ENCODE results near the gene CEBPG. TPM values are rescaled to one million over a fixed set of nuclear protein-coding genes. Genes with fewer than 3 reads are reported as not detected.

The CEBPG gene
- total and polyA plus RNA-seq, 9 of the 15 experiments (the other 6 are each of a cell fraction or from before 2014, with no cell fraction given): 9.5 to 34.9 (median 30.9) TPM

DNA sequence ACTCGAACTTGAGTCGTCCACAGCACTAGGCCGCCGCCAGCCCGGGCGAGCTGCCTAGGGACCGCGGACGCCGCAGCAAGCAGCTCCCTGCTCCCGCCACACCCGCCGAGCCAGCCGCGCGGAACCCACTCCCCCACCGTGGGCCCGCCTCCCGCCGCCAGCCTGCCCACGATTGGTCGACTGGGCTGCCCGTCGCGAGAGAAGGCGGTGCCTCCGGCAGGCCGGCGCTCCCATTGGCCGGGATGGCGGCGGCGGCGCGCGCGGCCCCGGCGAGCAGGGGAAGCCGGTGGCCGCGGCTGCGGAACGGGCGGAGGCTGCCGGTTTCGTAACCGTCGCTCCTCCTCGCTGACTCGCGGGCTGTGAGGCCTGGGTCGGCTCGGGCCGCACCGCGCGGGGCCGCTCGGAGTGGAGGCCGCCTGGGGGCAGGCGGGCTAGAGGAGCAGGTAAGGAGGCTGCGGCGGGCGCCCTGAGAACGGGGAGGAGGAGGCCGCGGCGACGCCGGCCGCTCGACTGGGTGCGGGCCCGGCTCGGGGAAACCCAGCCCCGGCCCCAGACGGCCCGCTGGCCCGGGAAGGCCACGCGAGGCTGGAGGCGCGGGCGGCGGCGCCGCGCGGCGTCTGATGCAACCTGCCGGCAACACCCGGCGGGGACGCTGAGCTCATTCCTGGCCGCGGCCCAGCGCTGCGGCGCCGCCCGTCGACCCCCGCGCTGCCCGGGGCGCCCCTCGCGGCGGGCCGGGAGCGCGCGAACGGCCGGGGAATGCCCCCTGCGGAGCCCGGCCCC lies at the start of gene CEBPG (continued):
- TF ChIP-seq ZNF282 (CRISPR knock-in tag; IDR thresholded peaks at IDR 0.05): no peak
- no peak for TF ChIP-seq ZNF511 (CRISPR knock-in tag; IDR thresholded peaks at IDR 0.05)
- TF ChIP-seq, protein P1, sequence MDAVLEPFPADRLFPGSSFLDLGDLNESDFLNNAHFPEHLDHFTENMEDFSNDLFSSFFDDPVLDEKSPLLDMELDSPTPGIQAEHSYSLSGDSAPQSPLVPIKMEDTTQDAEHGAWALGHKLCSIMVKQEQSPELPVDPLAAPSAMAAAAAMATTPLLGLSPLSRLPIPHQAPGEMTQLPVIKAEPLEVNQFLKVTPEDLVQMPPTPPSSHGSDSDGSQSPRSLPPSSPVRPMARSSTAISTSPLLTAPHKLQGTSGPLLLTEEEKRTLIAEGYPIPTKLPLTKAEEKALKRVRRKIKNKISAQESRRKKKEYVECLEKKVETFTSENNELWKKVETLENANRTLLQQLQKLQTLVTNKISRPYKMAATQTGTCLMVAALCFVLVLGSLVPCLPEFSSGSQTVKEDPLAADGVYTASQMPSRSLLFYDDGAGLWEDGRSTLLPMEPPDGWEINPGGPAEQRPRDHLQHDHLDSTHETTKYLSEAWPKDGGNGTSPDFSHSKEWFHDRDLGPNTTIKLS (IDR thresholded peaks at IDR 0.05; ENCODE audit: borderline replicate concordance, low read depth): peak; percentile 85
- TF ChIP-seq ZMIZ1 (IDR thresholded peaks at IDR 0.05; ENCODE audit: low read depth in 2 of 2, low read length in 2 of 2): no peak
- no peak for TF ChIP-seq TFAM (CRISPR knock-in tag; conservative IDR thresholded peaks at IDR 0.05)
- TF ChIP-seq ESRRA (IDR thresholded peaks at IDR 0.05; ENCODE audit: borderline replicate concordance, low read depth): 0 out of 2 replicates have a peak, but pooled peaks have one; percentile 11
- TF ChIP-seq, protein P2, sequence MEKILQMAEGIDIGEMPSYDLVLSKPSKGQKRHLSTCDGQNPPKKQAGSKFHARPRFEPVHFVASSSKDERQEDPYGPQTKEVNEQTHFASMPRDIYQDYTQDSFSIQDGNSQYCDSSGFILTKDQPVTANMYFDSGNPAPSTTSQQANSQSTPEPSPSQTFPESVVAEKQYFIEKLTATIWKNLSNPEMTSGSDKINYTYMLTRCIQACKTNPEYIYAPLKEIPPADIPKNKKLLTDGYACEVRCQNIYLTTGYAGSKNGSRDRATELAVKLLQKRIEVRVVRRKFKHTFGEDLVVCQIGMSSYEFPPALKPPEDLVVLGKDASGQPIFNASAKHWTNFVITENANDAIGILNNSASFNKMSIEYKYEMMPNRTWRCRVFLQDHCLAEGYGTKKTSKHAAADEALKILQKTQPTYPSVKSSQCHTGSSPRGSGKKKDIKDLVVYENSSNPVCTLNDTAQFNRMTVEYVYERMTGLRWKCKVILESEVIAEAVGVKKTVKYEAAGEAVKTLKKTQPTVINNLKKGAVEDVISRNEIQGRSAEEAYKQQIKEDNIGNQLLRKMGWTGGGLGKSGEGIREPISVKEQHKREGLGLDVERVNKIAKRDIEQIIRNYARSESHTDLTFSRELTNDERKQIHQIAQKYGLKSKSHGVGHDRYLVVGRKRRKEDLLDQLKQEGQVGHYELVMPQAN (IDR thresholded peaks at IDR 0.05; ENCODE audit: borderline replicate concordance): no peak
- no peak for TF ChIP-seq ZNF695 (CRISPR knock-in tag; IDR thresholded peaks at IDR 0.05)
- no peak for TF ChIP-seq E2F3 (CRISPR knock-in tag; IDR thresholded peaks at IDR 0.05)
- TF ChIP-seq ZFP36 (IDR thresholded peaks at IDR 0.05; ENCODE audit: low read depth, low read length, partially characterized antibody): no peak
- peak; percentile 99 for TF ChIP-seq MYC (IDR thresholded peaks at IDR 0.05; ENCODE audit: low read depth, low read length)
- no peak for TF ChIP-seq MYC (CRISPR knock-in tag; IDR thresholded peaks at IDR 0.05; ENCODE audit: borderline replicate concordance, low read depth)
- TF ChIP-seq PRMT5 (CRISPR knock-in tag; IDR thresholded peaks at IDR 0.05): no peak
- 0 out of 2 replicates have a peak, but pooled peaks have one; percentile 1 for TF ChIP-seq ZBTB5 (IDR thresholded peaks at IDR 0.05)
- TF ChIP-seq NR0B1 (IDR thresholded peaks at IDR 0.05; ENCODE audit: partially characterized antibody): no peak

Measured in K562 (cell line).